Kidney (tissue), 14 donors: ENCODE results near the gene SLC9A1. TPM values are rescaled to one million over a fixed set of nuclear protein-coding genes. Genes with fewer than 3 reads are reported as not detected.

Experiments used
- DNase-seq, 5 donors: peaks; one replicate each; pipeline ENCODE4 v3.0.0-alpha.2; 2013 to 2020
- FAIRE-seq: peaks from 2 replicates; lab custom pipeline; 2012; peaks lifted over from hg19 to GRCh38; lab: Jason Lieb, UNC
- H3K27ac ChIP-seq, 2 donors: one replicate each; pipeline ENCODE4 v1.7.0; 2013; ENCODE audit warnings: low read depth in 2 of 2, low read length in 2 of 2, inconsistent platforms in 1 of 2
- H3K27me3 ChIP-seq: one replicate; pipeline ENCODE4 v1.7.1; 2013; ENCODE audit warnings: low read length, inconsistent platforms; ENCODE audit not compliant: control insufficient read depth, insufficient read depth
- H3K36me3 ChIP-seq, 3 donors: one replicate each; pipeline versions ENCODE4 v1.7.0 to v1.7.1; 2013; ENCODE audit warnings: low read length in 3 of 3, control low read depth in 1 of 3, inconsistent platforms in 1 of 3; ENCODE audit not compliant: insufficient read depth in 3 of 3, control insufficient read depth in 2 of 3
- H3K4me1 ChIP-seq, 3 donors: one replicate each; pipeline versions ENCODE4 v1.7.0 to v1.7.1; 2013; ENCODE audit warnings: low read length in 3 of 3, inconsistent platforms in 1 of 3, low read depth in 1 of 3; ENCODE audit not compliant: control insufficient read depth in 2 of 3, insufficient read depth in 2 of 3
- H3K4me3 ChIP-seq, 3 donors: one replicate each; pipeline versions ENCODE4 v1.7.0 to v1.8.1; 2013; ENCODE audit warnings: low read length in 3 of 3, control low read depth in 1 of 3, inconsistent platforms in 1 of 3
- H3K9ac ChIP-seq, 3 donors: one replicate each; pipeline versions ENCODE4 v1.7.0 to v1.7.1; 2013; ENCODE audit warnings: low read length in 3 of 3, control low read depth in 1 of 3, inconsistent platforms in 1 of 3
- H3K9me3 ChIP-seq, 3 donors: one replicate each; pipeline versions ENCODE4 v1.7.0 to v1.7.1; 2013; ENCODE audit warnings: low read length in 3 of 3, control low read depth in 1 of 3, inconsistent platforms in 1 of 3; ENCODE audit not compliant: control insufficient read depth in 2 of 3, insufficient read depth in 1 of 3
- intact Hi-C: fragments of 100-400 bp; cut with DNase I; formaldehyde crosslinking; loops from one replicate; pipeline ENCODE4 v1.11.1; 2022
- polyA plus RNA-seq: library from polyadenylated mRNA; stranded (reverse); fragments of 350-450 nt; fragmentation: Illumina TruSeq; extraction: RNeasy Lipid Tissue Mini Kit (QIAGEN cat#74804); gene quantifications from one replicate; pipeline ENCODE4 v1.2.3, GENCODE V29; 2014; ENCODE audit warnings: low read depth, low replicate concordance; ENCODE audit not compliant: insufficient read depth
- total RNA-seq: library from RNA; stranded (reverse); fragmentation: NEBNext Ultra II Directional; extraction: Animal tissue kit (Norgen Biotek cat#: 25700); gene quantifications from one replicate; pipeline ENCODE4 v1.2.1, GENCODE V29; 2021
- TF ChIP-seq, protein P1 (sequence below): IDR thresholded peaks from 3 replicates; pipeline ENCODE4 v1.5.1; 2012; ENCODE audit warnings: mild to moderate bottlenecking, moderate library complexity, borderline replicate concordance; ENCODE audit not compliant: insufficient read depth; ENCODE audit errors: extremely low read depth
- donor health status: control.
- donor health status: control.
- donor health status: control.
- donor health status: control.
- donor health status: control.
- donor health status: DM: yes; HTN: yes; CAD: no.
- donor health status: Normal renal cell carcinoma (clear cell type).

The SLC9A1 gene
- total and polyA plus RNA-seq, 2 donors from 2014 or later = 19.3 to 29.8 TPM

DNA sequence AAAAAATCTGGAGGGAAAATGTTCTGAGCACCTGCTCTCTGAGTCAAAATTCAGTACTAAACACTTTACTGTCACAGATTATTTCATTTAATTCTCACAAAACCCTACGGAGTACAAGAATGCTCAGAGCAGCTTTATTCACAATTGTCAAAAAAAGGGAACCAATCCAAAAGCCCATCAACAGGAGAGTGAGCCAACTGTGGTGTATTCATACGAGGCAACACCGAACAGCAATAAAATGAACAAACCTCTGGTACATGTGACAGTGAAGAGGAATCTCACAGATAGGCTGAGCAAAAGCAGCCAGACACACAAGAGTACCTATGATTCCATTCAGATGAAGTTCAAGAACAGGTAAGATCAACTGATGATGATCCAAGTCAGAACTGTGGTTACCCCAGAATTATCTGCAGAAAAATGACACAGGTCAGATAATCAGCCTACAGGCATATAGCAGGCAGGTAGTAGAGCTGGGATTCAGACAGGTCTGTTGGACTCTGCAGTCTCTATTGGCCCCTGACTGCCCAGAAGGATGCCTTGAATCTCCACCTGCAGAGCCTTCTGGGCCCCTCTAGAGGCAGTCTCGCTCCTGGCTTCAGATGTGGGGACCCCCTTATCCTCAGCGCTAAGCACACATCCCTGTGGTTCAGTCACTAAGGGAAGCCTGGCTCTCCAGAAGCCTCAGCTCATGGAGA lies 19.2 kb downstream of the SLC9A1 start:
- TF ChIP-seq, protein P1, sequence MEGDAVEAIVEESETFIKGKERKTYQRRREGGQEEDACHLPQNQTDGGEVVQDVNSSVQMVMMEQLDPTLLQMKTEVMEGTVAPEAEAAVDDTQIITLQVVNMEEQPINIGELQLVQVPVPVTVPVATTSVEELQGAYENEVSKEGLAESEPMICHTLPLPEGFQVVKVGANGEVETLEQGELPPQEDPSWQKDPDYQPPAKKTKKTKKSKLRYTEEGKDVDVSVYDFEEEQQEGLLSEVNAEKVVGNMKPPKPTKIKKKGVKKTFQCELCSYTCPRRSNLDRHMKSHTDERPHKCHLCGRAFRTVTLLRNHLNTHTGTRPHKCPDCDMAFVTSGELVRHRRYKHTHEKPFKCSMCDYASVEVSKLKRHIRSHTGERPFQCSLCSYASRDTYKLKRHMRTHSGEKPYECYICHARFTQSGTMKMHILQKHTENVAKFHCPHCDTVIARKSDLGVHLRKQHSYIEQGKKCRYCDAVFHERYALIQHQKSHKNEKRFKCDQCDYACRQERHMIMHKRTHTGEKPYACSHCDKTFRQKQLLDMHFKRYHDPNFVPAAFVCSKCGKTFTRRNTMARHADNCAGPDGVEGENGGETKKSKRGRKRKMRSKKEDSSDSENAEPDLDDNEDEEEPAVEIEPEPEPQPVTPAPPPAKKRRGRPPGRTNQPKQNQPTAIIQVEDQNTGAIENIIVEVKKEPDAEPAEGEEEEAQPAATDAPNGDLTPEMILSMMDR = no peak
- Histone ChIP-seq H3K27ac (peak overlapping the region in 1 of 2 donors; percentile 56), H3K36me3 (no peaks in the 10 kb centered on the region), H3K4me3 (no peak overlapping the region), H3K4me1 (peaks cover 0 to 17% (median 12%) of the 10 kb centered on the region in 3 donors), H3K27me3 (no peaks in the 10 kb centered on the region), H3K9ac (no peak overlapping the region), H3K9me3 (no peaks in the 10 kb centered on the region)
- no peak for DNase-seq
- no peak for FAIRE-seq
- intact Hi-C loops = no loop called here

DNA sequence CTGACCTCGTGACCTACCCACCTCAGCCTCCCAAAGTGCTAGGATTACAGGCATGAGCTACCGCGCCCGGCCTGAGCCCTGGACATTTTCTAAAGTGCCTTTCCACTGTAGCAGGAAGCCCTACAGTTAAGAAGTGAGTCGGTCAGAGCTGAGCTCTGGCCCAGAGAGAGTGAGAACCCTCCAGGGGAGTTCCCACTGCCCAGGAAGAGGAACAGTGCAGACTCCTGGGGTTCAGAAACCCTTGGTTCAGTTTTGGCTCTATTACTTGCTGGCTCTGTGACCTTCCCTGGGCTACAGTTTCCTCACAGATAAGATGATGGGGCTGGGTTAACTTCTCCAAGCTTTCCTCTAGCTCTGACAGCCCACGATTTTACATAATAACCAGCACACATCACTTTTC lies 20.9 kb downstream of the SLC9A1 start:
- H3K4me3 ChIP-seq = no peak overlapping the region
- intact Hi-C loops = no loop called here
- DNase-seq (no peak), FAIRE-seq (no peak)
- no peak overlapping the region for H3K27ac ChIP-seq
- no peaks in the 10 kb centered on the region for H3K36me3 ChIP-seq
- H3K9me3 ChIP-seq = no peaks in the 10 kb centered on the region
- peaks cover 0 to 16% (median 12%) of the 10 kb centered on the region in 3 donors for H3K4me1 ChIP-seq
- no peaks in the 10 kb centered on the region for H3K27me3 ChIP-seq
- TF ChIP-seq, protein P1 = no peak
- H3K9ac ChIP-seq = peak overlapping the region in 1 of 3 donors; percentile 40

DNA sequence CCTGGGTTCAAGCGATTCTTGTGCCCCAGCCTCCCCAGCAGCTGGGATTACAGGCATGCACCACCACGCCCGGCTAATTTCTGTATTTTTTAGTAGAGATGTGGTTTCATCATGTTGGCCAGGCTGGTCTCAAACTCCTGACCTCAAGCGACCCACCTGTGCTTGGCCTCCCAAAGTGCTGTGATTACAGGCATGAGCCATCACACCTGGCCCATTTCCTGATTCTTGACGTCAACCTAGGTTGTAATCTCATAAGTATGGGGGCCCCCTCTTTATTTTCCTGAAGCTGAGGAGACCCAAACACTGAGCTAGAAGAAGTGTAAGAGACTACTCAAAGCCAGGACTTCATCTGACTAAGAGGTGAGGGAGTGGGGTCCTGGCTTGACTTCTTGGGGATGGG lies 21.8 kb downstream of the SLC9A1 start:
- FAIRE-seq = no peak
- Histone ChIP-seq H3K27me3 (no peaks in the 10 kb centered on the region), H3K4me1 (peaks cover 0 to 10% (median 9%) of the 10 kb centered on the region in 3 donors), H3K9me3 (no peaks in the 10 kb centered on the region), H3K4me3 (no peak overlapping the region), H3K27ac (no peak overlapping the region), H3K9ac (no peak overlapping the region), H3K36me3 (no peaks in the 10 kb centered on the region)
- DNase-seq = no peak
- TF ChIP-seq, protein P1 = no peak
- intact Hi-C loops = no loop called here
